GM23338 (cell line): ENCODE measurements around the gene TENM3. TPM values are rescaled to one million over a fixed set of nuclear protein-coding genes. Genes with fewer than 3 reads are reported as not detected.
A peak's percentile ranks its signal among the peaks of the same experiment; 100 is the strongest.

ENCODE experiments used
- ATAC-seq: fragments of 200-7000 bp; cut with Tn5 transposase; 3 replicates; pipeline ENCODE4 v1.9.1; 2020
- DNase-seq: peaks from one replicate; pipeline ENCODE4 v3.0.0-alpha.2; 2015; ENCODE audit warnings: low spot score
- H2AFZ ChIP-seq: fragments of 200-600 bp; sonication (generic); 2 replicates; pipeline ENCODE4 v1.8.0; 2016; ENCODE audit warnings: antibody characterized with exemption, mild to moderate bottlenecking, moderate library complexity
- H3F3A ChIP-seq: fragments of 200-600 bp; sonication (generic); replicated peaks from 2 replicates; pipeline ENCODE4 v1.8.0; 2017; ENCODE audit warnings: antibody characterized with exemption, mixed run types, low read depth
- H3K27ac ChIP-seq: fragments of 200-600 bp; sonication (generic); 2 replicates; pipeline ENCODE4 v1.6.1; 2016; ENCODE audit warnings: low read depth
- H3K27me3 ChIP-seq: fragments of 200-600 bp; sonication (generic); 2 replicates; pipeline ENCODE4 v1.8.0; 2016; ENCODE audit warnings: mild to moderate bottlenecking, mixed run types, moderate library complexity; ENCODE audit not compliant: insufficient read depth
- H3K36me3 ChIP-seq: fragments of 200-600 bp; sonication (generic); 2 replicates; pipeline ENCODE4 v1.8.0; 2016; ENCODE audit warnings: mild to moderate bottlenecking; ENCODE audit not compliant: insufficient read depth
- H3K4me1 ChIP-seq: fragments of 200-600 bp; sonication (generic); 2 replicates; pipeline ENCODE4 v1.8.0; 2016; ENCODE audit warnings: mild to moderate bottlenecking, moderate library complexity; ENCODE audit not compliant: insufficient read depth
- H3K4me2 ChIP-seq: fragments of 200-600 bp; sonication (generic); 2 replicates; pipeline ENCODE4 v1.7.1; 2017; ENCODE audit warnings: mixed run types
- H3K4me3 ChIP-seq: fragments of 200-600 bp; sonication (generic); 2 replicates; pipeline ENCODE4 v1.6.1; 2016; ENCODE audit warnings: mixed run types
- H3K79me2 ChIP-seq: fragments of 200-600 bp; sonication (generic); replicated peaks from 2 replicates; pipeline ENCODE4 v1.8.0; 2017; ENCODE audit warnings: mild to moderate bottlenecking; ENCODE audit not compliant: insufficient read depth
- H3K9me2 ChIP-seq: fragments of 200-600 bp; sonication (generic); 2 replicates; pipeline ENCODE4 v1.8.0; 2017; ENCODE audit not compliant: insufficient read depth
- H4K20me1 ChIP-seq: fragments of 200-600 bp; sonication (generic); replicated peaks from 2 replicates; pipeline ENCODE4 v1.8.0; 2017; ENCODE audit warnings: mild to moderate bottlenecking; ENCODE audit not compliant: insufficient read depth
- H3K27ac Mint-ChIP-seq: 2 replicates; pipeline ENCODE4 v1.8.0; 2020; ENCODE audit warnings: inconsistent platforms, mild to moderate bottlenecking, moderate library complexity, mixed read lengths
- H3K27me3 Mint-ChIP-seq: 3 replicates; pipeline ENCODE4 v1.8.0; 2022; ENCODE audit warnings: low read depth, mild to moderate bottlenecking, moderate library complexity, mixed read lengths, inconsistent platforms; ENCODE audit not compliant: insufficient read depth, poor library complexity
- H3K36me3 Mint-ChIP-seq: 3 replicates; pipeline ENCODE4 v1.8.0; 2021; ENCODE audit warnings: low read depth, mild to moderate bottlenecking, inconsistent platforms, moderate library complexity, mixed read lengths
- H3K4me1 Mint-ChIP-seq: 3 replicates; pipeline ENCODE4 v1.8.0; 2020; ENCODE audit warnings: mild to moderate bottlenecking, inconsistent platforms, mixed read lengths
- H3K4me3 Mint-ChIP-seq: 3 replicates; pipeline ENCODE4 v1.8.0; 2021; ENCODE audit warnings: moderate library complexity, mild to moderate bottlenecking, inconsistent platforms, mixed read lengths
- H3K9me3 Mint-ChIP-seq: 3 replicates; pipeline ENCODE4 v1.8.0; 2020; ENCODE audit warnings: moderate library complexity, mild to moderate bottlenecking, inconsistent platforms, mixed read lengths
- CREB1 ChIP-seq: fragments of 250-450 bp; sonication (Bioruptor Pico); IDR thresholded peaks from 2 replicates; pipeline ENCODE4 v1.5.0; 2020; ENCODE audit warnings: low read depth, mild to moderate bottlenecking, moderate library complexity
- JUNB ChIP-seq: IDR thresholded peaks from one replicate; pipeline ENCODE4 v1.6.1; 2016; ENCODE audit warnings: antibody characterized with exemption; ENCODE audit not compliant: unreplicated experiment
- STAT1 ChIP-seq: IDR thresholded peaks from one replicate; pipeline ENCODE4 v1.6.1; 2016; ENCODE audit warnings: antibody characterized with exemption; ENCODE audit not compliant: unreplicated experiment
- polyA plus RNA-seq: library from polyadenylated mRNA; unstranded; fragments of >200 nt; fragmentation: Nextera tagmentation; extraction: Ambion mirVana; gene quantifications from 2 replicates; pipeline ENCODE4 v1.2.1, GENCODE V29; 2016
- total RNA-seq: library from RNA; depleted of rRNA; stranded (reverse); fragments of >200 nt; shearing (Covaris generic); gene quantifications from 2 replicates; pipeline ENCODE4 v1.2.3, GENCODE V29; 2014
- TF ChIP-seq, protein P1 (sequence below): fragments of 250-450 bp; sonication (Bioruptor Pico); IDR thresholded peaks from 2 replicates; pipeline ENCODE4 v1.5.0; 2020; ENCODE audit warnings: mild to moderate bottlenecking, moderate library complexity

TENM3 gene
- total and polyA plus RNA-seq, 2 experiments from 2014 or later: 22.2 to 128 TPM

DNA sequence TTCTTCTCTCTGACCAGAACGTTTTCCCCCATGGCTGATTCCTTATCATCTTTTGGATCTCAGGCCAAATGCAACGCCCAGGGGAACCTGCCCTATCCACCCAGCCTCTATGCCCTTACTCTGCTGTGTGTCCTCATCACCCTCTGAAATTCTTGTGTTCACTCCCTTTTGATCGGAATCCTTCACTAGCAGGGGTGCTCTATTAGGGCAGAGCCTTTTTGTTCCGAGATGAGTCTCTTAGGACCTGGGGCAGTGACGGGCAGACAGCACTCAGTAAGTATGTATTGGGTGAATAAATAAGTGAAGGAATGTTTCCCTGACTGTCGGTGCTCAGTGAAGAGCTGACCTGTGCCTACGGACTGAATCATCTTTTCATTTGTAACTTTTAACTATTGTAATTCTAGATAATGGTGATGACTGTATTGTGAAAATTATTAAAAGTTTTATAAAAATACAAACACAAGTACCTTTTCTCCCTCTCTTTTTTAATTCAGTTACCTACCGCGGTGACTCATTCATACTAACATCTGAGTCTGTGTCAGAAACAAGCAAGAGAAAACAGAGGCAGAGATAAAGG, 4.8 kb upstream of the TENM3 start:
- no peaks in the 10 kb centered on the region for H3K36me3 ChIP-seq
- DNase-seq (peak; percentile 52), ATAC-seq (peak; percentile 87)
- peaks cover 12% of the 10 kb centered on the region for H3K4me1 ChIP-seq
- no peak overlapping the region for H3K4me3 ChIP-seq
- Mint-ChIP-seq H3K4me1 (peaks cover 27% of the 10 kb centered on the region), H3K9me3 (no peaks in the 10 kb centered on the region; the same call in 2 of the 3 replicates), H3K4me3 (no peak overlapping the region), H3K27ac (peak overlapping the region; percentile 42), H3K36me3 (peaks cover 7% of the 10 kb centered on the region; the same call in 1 of the 3 replicates), H3K27me3 (peaks cover 7% of the 10 kb centered on the region)
- H4K20me1 ChIP-seq: no peaks in the 10 kb centered on the region
- H3K9me2 ChIP-seq: no peaks in the 10 kb centered on the region
- H3K27me3 ChIP-seq: no peaks in the 10 kb centered on the region
- H3K27ac ChIP-seq: 0 out of 2 replicates have a peak overlapping the region, but pooled peaks have one; percentile 67
- H3K4me2 ChIP-seq: no peak overlapping the region
- TF ChIP-seq STAT1 (no peak), JUNB (no peak), CREB1 (CRISPR knock-in tag) (no peak)
- TF ChIP-seq, protein P1, sequence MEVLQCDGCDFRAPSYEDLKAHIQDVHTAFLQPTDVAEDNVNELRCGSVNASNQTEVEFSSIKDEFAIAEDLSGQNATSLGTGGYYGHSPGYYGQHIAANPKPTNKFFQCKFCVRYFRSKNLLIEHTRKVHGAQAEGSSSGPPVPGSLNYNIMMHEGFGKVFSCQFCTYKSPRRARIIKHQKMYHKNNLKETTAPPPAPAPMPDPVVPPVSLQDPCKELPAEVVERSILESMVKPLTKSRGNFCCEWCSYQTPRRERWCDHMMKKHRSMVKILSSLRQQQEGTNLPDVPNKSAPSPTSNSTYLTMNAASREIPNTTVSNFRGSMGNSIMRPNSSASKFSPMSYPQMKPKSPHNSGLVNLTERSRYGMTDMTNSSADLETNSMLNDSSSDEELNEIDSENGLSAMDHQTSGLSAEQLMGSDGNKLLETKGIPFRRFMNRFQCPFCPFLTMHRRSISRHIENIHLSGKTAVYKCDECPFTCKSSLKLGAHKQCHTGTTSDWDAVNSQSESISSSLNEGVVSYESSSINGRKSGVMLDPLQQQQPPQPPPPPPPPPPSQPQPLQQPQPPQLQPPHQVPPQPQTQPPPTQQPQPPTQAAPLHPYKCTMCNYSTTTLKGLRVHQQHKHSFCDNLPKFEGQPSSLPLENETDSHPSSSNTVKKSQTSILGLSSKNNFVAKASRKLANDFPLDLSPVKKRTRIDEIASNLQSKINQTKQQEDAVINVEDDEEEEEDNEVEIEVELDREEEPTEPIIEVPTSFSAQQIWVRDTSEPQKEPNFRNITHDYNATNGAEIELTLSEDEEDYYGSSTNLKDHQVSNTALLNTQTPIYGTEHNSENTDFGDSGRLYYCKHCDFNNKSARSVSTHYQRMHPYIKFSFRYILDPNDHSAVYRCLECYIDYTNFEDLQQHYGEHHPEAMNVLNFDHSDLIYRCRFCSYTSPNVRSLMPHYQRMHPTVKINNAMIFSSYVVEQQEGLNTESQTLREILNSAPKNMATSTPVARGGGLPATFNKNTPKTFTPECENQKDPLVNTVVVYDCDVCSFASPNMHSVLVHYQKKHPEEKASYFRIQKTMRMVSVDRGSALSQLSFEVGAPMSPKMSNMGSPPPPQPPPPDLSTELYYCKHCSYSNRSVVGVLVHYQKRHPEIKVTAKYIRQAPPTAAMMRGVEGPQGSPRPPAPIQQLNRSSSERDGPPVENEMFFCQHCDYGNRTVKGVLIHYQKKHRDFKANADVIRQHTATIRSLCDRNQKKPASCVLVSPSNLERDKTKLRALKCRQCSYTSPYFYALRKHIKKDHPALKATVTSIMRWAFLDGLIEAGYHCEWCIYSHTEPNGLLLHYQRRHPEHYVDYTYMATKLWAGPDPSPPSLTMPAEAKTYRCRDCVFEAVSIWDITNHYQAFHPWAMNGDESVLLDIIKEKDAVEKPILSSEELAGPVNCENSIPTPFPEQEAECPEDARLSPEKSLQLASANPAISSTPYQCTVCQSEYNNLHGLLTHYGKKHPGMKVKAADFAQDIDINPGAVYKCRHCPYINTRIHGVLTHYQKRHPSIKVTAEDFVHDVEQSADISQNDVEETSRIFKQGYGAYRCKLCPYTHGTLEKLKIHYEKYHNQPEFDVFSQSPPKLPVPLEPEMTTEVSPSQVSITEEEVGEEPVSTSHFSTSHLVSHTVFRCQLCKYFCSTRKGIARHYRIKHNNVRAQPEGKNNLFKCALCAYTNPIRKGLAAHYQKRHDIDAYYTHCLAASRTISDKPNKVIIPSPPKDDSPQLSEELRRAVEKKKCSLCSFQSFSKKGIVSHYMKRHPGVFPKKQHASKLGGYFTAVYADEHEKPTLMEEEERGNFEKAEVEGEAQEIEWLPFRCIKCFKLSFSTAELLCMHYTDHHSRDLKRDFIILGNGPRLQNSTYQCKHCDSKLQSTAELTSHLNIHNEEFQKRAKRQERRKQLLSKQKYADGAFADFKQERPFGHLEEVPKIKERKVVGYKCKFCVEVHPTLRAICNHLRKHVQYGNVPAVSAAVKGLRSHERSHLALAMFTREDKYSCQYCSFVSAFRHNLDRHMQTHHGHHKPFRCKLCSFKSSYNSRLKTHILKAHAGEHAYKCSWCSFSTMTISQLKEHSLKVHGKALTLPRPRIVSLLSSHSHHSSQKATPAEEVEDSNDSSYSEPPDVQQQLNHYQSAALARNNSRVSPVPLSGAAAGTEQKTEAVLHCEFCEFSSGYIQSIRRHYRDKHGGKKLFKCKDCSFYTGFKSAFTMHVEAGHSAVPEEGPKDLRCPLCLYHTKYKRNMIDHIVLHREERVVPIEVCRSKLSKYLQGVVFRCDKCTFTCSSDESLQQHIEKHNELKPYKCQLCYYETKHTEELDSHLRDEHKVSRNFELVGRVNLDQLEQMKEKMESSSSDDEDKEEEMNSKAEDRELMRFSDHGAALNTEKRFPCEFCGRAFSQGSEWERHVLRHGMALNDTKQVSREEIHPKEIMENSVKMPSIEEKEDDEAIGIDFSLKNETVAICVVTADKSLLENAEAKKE (CRISPR knock-in tag): no peak
- H2AFZ ChIP-seq: no peak overlapping the region
- no peaks in the 10 kb centered on the region for H3K79me2 ChIP-seq
- H3F3A ChIP-seq: no peaks in the 10 kb centered on the region
